ENCODE data around the gene CCDC61.

The CCDC61 gene

GRCh38 chr19:46042252-46042883 is 47.1 kb downstream of the CCDC61 start:
- DNase-seq (ENCODE audit: low spot score), result no peak

GRCh38 chr19:46043519-46043918 is 48.3 kb downstream of the CCDC61 start:
- DNase-seq (ENCODE audit: low spot score), result no peak

- DNase-seq (ENCODE audit: low spot score), result no peak
Observed at GRCh38 chr19:46049597-46049996, 54.3 kb downstream of the CCDC61 start.

- DNase-seq (ENCODE audit: low spot score), result no peak
Observed at GRCh38 chr19:46052896-46053295, 57.6 kb downstream of the CCDC61 start.

- DNase-seq (ENCODE audit: low spot score), result no peak
Observed at GRCh38 chr19:46056536-46056935, 61.3 kb downstream of the CCDC61 start.

GRCh38 chr19:46058778-46059177 is 63.5 kb downstream of the CCDC61 start:
- DNase-seq (ENCODE audit: low spot score), result no peak

GRCh38 chr19:46060012-46060411 is 64.7 kb downstream of the CCDC61 start:
- no peak for DNase-seq (ENCODE audit: low spot score)

GRCh38 chr19:46063201-46063600 is 67.9 kb downstream of the CCDC61 start:
- DNase-seq (ENCODE audit: low spot score), result no peak

- no peak for DNase-seq (ENCODE audit: low spot score)
Observed at GRCh38 chr19:46065486-46066071, 70.3 kb downstream of the CCDC61 start.

GRCh38 chr19:46066471-46066870 is 71.2 kb downstream of the CCDC61 start:
- no peak for DNase-seq (ENCODE audit: low spot score)

- no peak for DNase-seq (ENCODE audit: low spot score)
Observed at GRCh38 chr19:46067691-46068090, 72.4 kb downstream of the CCDC61 start.

Measured in kidney tubule cell (primary cell).